ENCODE data around the gene KCNH1. TPM values are rescaled to one million over a fixed set of nuclear protein-coding genes. Genes with fewer than 3 reads are reported as not detected.

KCNH1 gene
- total RNA-seq, 1 experiment from 2014 or later: not detected

- ChIA-PET CTCF (no interaction called here), RAD21 (ENCODE audit: low non-redundant PET in 1 of 2, low total read pairs in 2 of 2, uncharacterized antibody in 2 of 2, unreplicated experiment in 2 of 2) (no interaction called here), POLR2A (no interaction called here)
- Histone ChIP-seq H2AFZ (ENCODE audit: low read depth, low read length, poor library complexity, severe bottlenecking) (no peak overlapping the region), H3K79me2 (ENCODE audit: insufficient read depth, low read length) (no peaks in the 10 kb centered on the region), H3K9me2 (ENCODE audit: insufficient read depth) (no peaks in the 10 kb centered on the region), H3K36me3 (ENCODE audit: control insufficient read depth in 1 of 2, insufficient read depth in 2 of 2, low read length in 2 of 2) (no peaks in the 10 kb centered on the region), H3K9me3 (ENCODE audit: control insufficient read depth in 1 of 2, insufficient read depth in 1 of 2, low read depth in 1 of 2, low read length in 2 of 2) (no peaks in the 10 kb centered on the region), H3K27me3 (ENCODE audit: insufficient read depth, low read length) (peaks cover 41% of the 10 kb centered on the region), H4K20me1 (ENCODE audit: insufficient read depth) (no peaks in the 10 kb centered on the region), H3K4me3 (replicated peaks in 1 of 2; ENCODE audit: low read depth in 1 of 2, low read length in 2 of 2) (no peak overlapping the region), H3K4me1 (ENCODE audit: control insufficient read depth in 1 of 2, insufficient read depth in 2 of 2, low read length in 2 of 2) (no peaks in the 10 kb centered on the region), H3K27ac (ENCODE audit: low read depth, low read length) (no peak overlapping the region), H3K9ac (ENCODE audit: low read length) (no peak overlapping the region), H3K4me2 (ENCODE audit: low read length) (no peak overlapping the region)
- ATAC-seq (no peak), DNase-seq (ENCODE audit: low read depth, low spot score) (no peak)
- TF ChIP-seq SIN3A (IDR thresholded peaks at IDR 0.05; ENCODE audit: low read depth) (no peak), ZBTB33 (IDR thresholded peaks at IDR 0.05; ENCODE audit: extremely low read depth, insufficient replicate concordance, low read length) (no peak), REST (IDR thresholded peaks at IDR 0.05; ENCODE audit: low read depth) (no peak)
- intact Hi-C loops (cut with micrococcal nuclease): no loop called here
- no TSS peak for BruUV-seq (replicated peaks)
Measured at GRCh38 chr1:210899676-210900075, 234.3 kb downstream of the KCNH1 start.

All from HCT116 (cell line).